Measurements from ENCODE around the gene ATG16L2. TPM values are rescaled to one million over a fixed set of nuclear protein-coding genes. Genes with fewer than 3 reads are reported as not detected.

The ATG16L2 gene
- total and polyA plus RNA-seq, 9 of the 15 experiments (the other 6 are each of a cell fraction or from before 2014, with no cell fraction given), result 0.18 to 11.2 (median 6.2) TPM

GRCh38 chr11:72805216-72805615 is 9.0 kb upstream of the ATG16L2 start:
- Histone ChIP-seq H4K20me1 (replicated peaks; ENCODE audit: control insufficient read depth, insufficient read depth, low read length) (no peaks in the 10 kb centered on the region), H3K4me3 (no peak overlapping the region), H2AFZ (ENCODE audit: low read depth, low read length) (no peak overlapping the region), H3K27me3 (ENCODE audit: control insufficient read depth in 2 of 2, insufficient read depth in 2 of 2, low read length in 2 of 2) (no peaks in the 10 kb centered on the region), H3K79me2 (ENCODE audit: control insufficient read depth, insufficient read depth, low read length) (no peaks in the 10 kb centered on the region), H3K9me1 (ENCODE audit: control insufficient read depth, insufficient read depth, low read length) (no peaks in the 10 kb centered on the region), H3K4me2 (ENCODE audit: insufficient read depth, low read length) (no peak overlapping the region), H3K27ac (ENCODE audit: extremely low read depth, low read depth, low read length) (no peak overlapping the region), H3K9ac (ENCODE audit: insufficient read depth in 1 of 2, low read depth in 2 of 2, low read length in 2 of 2) (no peak overlapping the region), H3K36me3 (ENCODE audit: control insufficient read depth, insufficient read depth, low read length) (no peaks in the 10 kb centered on the region), H3K9me3 (replicated peaks; ENCODE audit: control insufficient read depth, insufficient read depth, low read depth, low read length) (no peaks in the 10 kb centered on the region), H3K4me1 (replicated peaks in 1 of 2; ENCODE audit: control insufficient read depth in 2 of 2, insufficient read depth in 2 of 2, low read length in 2 of 2) (no peaks in the 10 kb centered on the region; a peak in 1 of 5 replicates)
- no peak for FAIRE-seq
- ATAC-seq, result no peak
- no TSS peak for BruUV-seq (replicated peaks)
- intact Hi-C loops (cut with micrococcal nuclease) (no loop called here), in situ Hi-C loops (cut with MboI) (no loop called here)
- CTCF ChIA-PET (ENCODE audit: low intra/inter-chr PET ratio), result no interaction called here
- no peak for TF ChIP-seq SAFB (IDR thresholded peaks at IDR 0.05; ENCODE audit: borderline replicate concordance, low read depth, low read length)
- no peak for TF ChIP-seq U2AF1 (optimal IDR thresholded peaks at IDR 0.05; ENCODE audit: low read depth, low read length)
- TF ChIP-seq ZNF561 (CRISPR knock-in tag; conservative IDR thresholded peaks at IDR 0.05), result no peak
- TF ChIP-seq ETS2 (tag; IDR thresholded peaks at IDR 0.05; ENCODE audit: borderline replicate concordance, poor library complexity, severe bottlenecking), result no peak
- no peak for TF ChIP-seq ZC3H4 (CRISPR knock-in tag; IDR thresholded peaks at IDR 0.05; ENCODE audit: borderline replicate concordance)
- no peak for TF ChIP-seq TEAD4 (IDR thresholded peaks at IDR 0.05; ENCODE audit: low read length)
- no peak for TF ChIP-seq TEAD4 (CRISPR knock-in tag; IDR thresholded peaks at IDR 0.05; ENCODE audit: borderline replicate concordance)
- TF ChIP-seq ETS1 (conservative IDR thresholded peaks at IDR 0.05; ENCODE audit: control insufficient read depth, low read depth, low read length), result no peak
- POLR2A ChIA-PET, result interaction anchor here (0.6 kb wide), 1 partner anchor 8 kb away, joined by 3 read pairs; no protein-coding TSS in a partner anchor
- 45% methylated on average over 5 of the region's 6 CpGs for WGBS (ENCODE audit: insufficient coverage, low coverage, missing lambda C conversion rate)
- no peak for DNase-seq (ENCODE audit: extremely low read depth in 1 of 4, low spot score in 3 of 4)

Measured in K562 (cell line).